ENCODE data around the gene MRPS27. TPM values are rescaled to one million over a fixed set of nuclear protein-coding genes. Genes with fewer than 3 reads are reported as not detected.
"Not testable (repeated sequence)": the region's sequence is repeated elsewhere in the genome, so short reads cannot be mapped to it uniquely, and the experiment has no call there.

MRPS27 gene
- total RNA-seq, 2 donors from 2014 or later, result 87.4 to 116 TPM

DNA sequence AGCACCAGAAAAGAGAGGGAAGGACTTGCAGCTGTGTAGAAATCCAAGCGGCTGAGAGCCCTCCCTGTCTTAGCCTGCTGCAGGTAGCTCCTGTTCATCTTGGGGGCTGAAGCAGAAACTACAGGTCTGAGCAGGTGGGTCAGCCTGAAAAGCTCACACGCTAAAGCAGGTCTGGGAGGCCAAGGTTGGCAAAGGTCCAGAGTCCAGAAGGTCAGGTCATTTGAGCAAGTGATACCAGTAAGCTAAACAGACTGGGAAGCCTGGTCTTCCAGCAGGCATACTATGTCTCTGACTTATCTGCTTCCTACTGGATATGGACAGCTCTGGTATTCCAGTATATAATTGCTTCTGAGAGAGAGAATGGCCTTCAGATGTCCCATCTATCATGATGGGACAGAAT is 26.4 kb upstream of the MRPS27 start:
- DNase-seq (ENCODE audit: low spot score in 2 of 2) (no peak), ATAC-seq (no peak)
- Mint-ChIP-seq H3K36me3 (peaks cover 15 to 28% of the 10 kb centered on the region in 2 donors), H3K27ac (no peak overlapping the region), H3K9me3 (no peaks in the 10 kb centered on the region)

DNA sequence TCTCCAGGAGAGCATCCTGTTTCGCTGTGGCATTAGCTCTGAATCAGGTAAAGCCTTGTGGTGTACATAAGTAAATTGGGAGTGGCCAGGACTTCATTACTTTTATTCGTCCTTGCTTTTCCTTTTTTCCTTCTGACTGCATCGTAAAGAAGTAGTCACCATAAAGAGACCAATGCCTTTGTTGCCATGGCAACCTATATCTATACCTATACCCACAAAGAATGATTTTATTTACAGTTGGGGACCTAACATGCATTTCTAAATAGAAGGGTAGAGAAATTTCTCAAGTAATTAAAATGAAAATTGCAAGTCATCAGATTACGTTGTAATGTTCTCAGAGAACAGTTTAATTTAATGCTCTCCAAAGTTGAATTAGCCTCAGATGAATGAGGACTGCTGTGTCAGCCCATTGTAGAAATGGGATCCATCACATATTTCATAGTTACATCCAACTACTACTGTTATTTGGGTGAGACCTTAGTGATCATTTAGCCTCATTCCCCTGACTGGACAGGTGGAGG is 18.7 kb upstream of the MRPS27 start:
- DNase-seq (ENCODE audit: low spot score in 2 of 2) (no peak), ATAC-seq (no peak)
- no peaks in the 10 kb centered on the region for H3K9me3 Mint-ChIP-seq
- H3K36me3 Mint-ChIP-seq, result peaks cover 4 to 15% of the 10 kb centered on the region in 2 donors
- H3K27ac Mint-ChIP-seq, result no peak overlapping the region

- peaks cover 0 to 9% of the 10 kb centered on the region in 2 donors for H3K36me3 Mint-ChIP-seq
- ATAC-seq (no peak), DNase-seq (ENCODE audit: low spot score in 2 of 2) (no peak)
- H3K9me3 Mint-ChIP-seq, result no peaks in the 10 kb centered on the region
- H3K27ac Mint-ChIP-seq, result no peak overlapping the region
Measured at GRCh38 chr5:72337159-72337558, 17.1 kb upstream of the MRPS27 start.

GRCh38 chr5:72330712-72331111 is 10.7 kb upstream of the MRPS27 start:
- H3K9me3 Mint-ChIP-seq, result no peaks in the 10 kb centered on the region
- no peak for ATAC-seq
- H3K36me3 Mint-ChIP-seq, result peaks cover 10 to 27% of the 10 kb centered on the region in 2 donors
- H3K27ac Mint-ChIP-seq, result no peak overlapping the region
- no peak for DNase-seq (ENCODE audit: low spot score in 2 of 2)

- Mint-ChIP-seq H3K36me3 (peaks cover 18 to 41% of the 10 kb centered on the region in 2 donors), H3K9me3 (no peaks in the 10 kb centered on the region), H3K27ac (no peak overlapping the region)
- DNase-seq (ENCODE audit: low spot score in 2 of 2) (no peak), ATAC-seq (no peak)
Measured at GRCh38 chr5:72328172-72328571, 8.1 kb upstream of the MRPS27 start.

DNA sequence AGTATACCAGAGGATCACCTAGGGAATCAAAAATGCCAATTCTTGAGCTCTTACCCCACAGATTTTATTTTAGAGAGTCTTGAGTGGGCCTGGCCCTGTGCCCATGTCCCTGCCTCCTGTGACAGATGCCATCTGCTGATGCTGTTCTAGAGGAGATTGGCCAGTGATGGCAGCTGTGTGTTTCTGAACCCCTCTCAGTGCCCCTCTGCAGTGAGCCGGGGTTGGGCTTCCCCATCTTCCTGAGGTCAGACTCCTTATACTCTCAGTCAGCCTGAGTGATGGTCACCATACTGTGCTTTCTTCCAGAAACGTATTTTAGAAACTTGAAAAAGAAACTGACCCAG is 6.2 kb upstream of the MRPS27 start:
- no peak for ATAC-seq
- no peak overlapping the region for H3K27ac Mint-ChIP-seq
- peaks cover 21 to 45% of the 10 kb centered on the region in 2 donors for H3K36me3 Mint-ChIP-seq
- DNase-seq (ENCODE audit: low spot score in 2 of 2), result no peak
- H3K9me3 Mint-ChIP-seq, result no peaks in the 10 kb centered on the region

DNA sequence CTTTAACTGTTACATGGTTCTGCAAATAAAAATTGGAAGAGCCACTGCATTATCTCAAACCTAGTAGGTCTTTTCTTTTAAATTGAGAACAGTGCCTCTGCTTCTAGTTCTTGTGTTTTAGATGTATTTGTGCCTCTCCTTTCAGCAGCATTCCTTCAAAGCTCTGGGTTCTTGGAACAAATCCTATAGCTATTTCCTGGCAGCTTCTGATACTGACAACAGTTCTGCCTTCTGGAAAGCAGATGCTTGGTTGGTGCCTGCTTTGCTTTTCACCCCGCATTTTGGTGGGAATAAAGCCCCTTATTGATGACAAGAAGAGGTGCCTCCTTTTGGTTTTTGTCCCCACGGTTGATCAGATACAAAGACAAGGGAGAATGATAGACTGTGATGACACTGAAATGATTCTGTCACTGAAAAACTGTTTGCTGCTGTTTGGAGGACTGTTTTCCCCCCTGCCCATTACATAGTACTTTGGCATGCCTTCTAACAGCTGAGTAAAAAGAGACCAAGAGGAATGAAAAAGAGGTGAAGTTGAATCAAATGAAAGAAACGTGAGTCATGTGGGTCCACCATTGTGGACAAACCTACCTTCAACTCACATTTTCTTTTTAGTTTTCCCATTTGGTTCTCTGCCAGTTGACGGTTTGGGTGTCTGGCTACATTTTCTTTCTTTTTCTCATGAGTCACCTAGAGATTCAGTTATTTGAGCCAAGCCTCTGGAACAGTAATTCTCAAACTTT is 5.7 kb upstream of the MRPS27 start:
- H3K36me3 Mint-ChIP-seq, result peaks cover 17 to 40% of the 10 kb centered on the region in 2 donors
- peak in 1 of 2 donors; percentile 16 for ATAC-seq
- H3K27ac Mint-ChIP-seq, result no peak overlapping the region
- no peaks in the 10 kb centered on the region for H3K9me3 Mint-ChIP-seq
- no peak for DNase-seq (ENCODE audit: low spot score in 2 of 2)

DNA sequence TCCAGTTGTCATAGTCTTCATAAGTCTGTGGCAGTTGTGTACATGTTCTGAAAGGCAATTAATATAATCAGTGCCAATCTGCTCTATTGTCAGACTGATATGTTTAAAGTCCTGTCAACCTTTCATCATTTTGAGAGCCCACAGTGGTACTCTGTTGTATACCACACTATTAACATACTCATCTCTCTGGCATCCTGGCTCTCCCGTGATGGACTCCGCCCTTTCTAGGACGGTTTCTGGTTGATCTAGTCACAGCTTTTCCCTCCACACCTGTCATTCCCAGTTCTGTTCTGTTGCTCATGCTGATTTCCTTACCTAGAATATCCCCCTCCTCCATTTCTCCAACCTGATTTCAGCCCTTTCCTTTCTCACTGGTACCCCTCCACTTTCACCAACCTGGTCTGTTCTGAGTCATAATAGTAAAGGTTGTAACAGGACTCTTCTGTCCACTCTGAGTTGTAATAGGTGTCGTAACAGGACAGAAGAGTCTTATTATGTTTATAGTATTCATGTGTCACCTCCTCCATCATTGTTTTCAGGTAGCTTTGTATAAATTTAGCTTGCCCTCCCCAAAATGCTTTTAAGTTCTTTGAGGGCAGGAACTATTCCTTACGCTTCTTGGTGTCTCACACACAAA is 4.3 kb upstream of the MRPS27 start:
- Mint-ChIP-seq H3K27ac (no peak overlapping the region), H3K36me3 (peaks cover 19 to 45% of the 10 kb centered on the region in 2 donors), H3K9me3 (no peaks in the 10 kb centered on the region)
- ATAC-seq, result no peak
- no peak for DNase-seq (ENCODE audit: low spot score in 2 of 2)

GRCh38 chr5:72319435-72319975 is 535 bp downstream of the MRPS27 start:
- peak in 1 of 2 donors; percentile 14 for DNase-seq (ENCODE audit: low spot score in 2 of 2)
- H3K9me3 Mint-ChIP-seq, result not testable (repeated sequence)
- Mint-ChIP-seq H3K36me3 (peaks cover 25 to 33% of the 10 kb centered on the region in 2 donors), H3K27ac (peak overlapping the region; percentile 96)
- ATAC-seq, result peak in 1 of 2 donors; percentile 2

- peaks cover 11 to 15% of the 10 kb centered on the region in 2 donors for H3K36me3 Mint-ChIP-seq
- DNase-seq (ENCODE audit: low spot score in 2 of 2) (no peak), ATAC-seq (no peak)
- no peaks in the 10 kb centered on the region for H3K9me3 Mint-ChIP-seq
- peak overlapping the region in 1 of 2 donors; percentile 22 for H3K27ac Mint-ChIP-seq
Measured at GRCh38 chr5:72314571-72315172, 5.4 kb downstream of the MRPS27 start.

DNA sequence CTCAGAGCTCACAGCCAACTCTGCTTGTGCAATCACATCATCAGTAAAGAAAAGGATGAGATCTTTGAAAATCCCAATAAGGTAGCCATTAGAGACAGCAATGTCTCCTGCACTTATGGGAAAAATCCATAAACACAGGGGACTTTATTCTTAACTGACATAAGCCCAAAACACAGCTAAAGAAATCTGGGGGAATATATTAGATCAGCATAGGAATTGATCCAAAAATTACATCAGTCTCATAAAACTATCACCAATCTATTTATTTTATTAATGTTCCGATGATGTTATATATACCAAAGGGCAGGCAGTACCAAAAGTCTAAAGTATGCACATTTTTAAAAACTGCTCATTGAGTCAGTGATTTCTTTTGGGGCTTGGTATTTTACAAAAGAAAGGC is 6.9 kb downstream of the MRPS27 start:
- ATAC-seq, result no peak
- Mint-ChIP-seq H3K27ac (no peak overlapping the region), H3K9me3 (no peaks in the 10 kb centered on the region), H3K36me3 (peaks cover 5 to 6% of the 10 kb centered on the region in 2 donors)
- no peak for DNase-seq (ENCODE audit: low spot score in 2 of 2)

GRCh38 chr5:72308853-72309191 is 11.2 kb downstream of the MRPS27 start:
- Mint-ChIP-seq H3K9me3 (no peaks in the 10 kb centered on the region), H3K36me3 (peaks cover 0 to 17% of the 10 kb centered on the region in 2 donors), H3K27ac (peak overlapping the region; percentile 90 to 98)
- DNase-seq (ENCODE audit: low spot score in 2 of 2) (no peak), ATAC-seq (no peak)

DNA sequence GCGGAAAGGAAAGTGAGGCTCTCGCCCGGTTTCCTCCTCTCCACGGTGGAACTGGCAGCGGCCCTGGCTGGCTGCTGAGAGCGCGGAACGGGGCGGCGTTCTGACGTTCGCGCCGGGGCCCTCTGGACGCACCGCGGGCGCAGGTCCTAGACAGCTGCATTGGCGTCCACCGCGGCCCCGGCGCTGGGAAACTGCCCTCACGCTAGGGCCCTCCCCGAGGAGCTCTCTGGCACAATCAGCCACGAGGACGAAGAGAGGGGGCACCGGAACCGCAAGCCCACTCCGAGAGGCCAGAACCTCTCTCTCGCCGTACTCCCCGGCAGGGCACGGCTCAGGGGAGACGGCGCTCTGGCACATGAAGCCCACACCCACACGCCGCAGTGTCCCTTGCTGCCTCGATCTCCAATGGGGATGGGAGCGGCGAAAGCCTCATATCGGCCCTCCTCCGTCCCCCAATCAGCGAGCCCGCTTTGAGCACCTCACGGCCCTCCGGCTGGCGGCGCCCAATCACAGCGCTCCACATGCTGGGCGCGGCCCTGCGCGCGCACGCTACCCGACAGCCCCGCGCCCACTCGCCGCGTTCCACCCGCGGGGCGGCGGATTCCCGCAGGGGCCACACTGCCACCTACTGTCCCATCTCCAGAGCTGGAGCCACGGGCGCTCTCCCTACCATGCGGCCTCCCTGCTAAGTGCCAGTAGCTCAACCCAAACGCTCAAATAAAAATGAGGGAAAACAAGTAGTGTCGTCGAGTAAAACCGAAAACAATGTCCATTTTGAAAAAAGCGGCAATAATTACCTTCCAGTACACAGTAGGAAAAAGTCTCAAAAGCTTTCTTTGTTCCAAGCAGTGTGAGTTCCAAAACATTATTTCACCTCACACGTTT is 11.8 kb downstream of the MRPS27 start:
- peak; percentile 99 for ATAC-seq
- peaks cover 0 to 18% of the 10 kb centered on the region in 2 donors for H3K36me3 Mint-ChIP-seq
- peak overlapping the region; percentile 90 to 98 for H3K27ac Mint-ChIP-seq
- peak; percentile 92 to 96 for DNase-seq (ENCODE audit: low spot score in 2 of 2)
- H3K9me3 Mint-ChIP-seq, result no peaks in the 10 kb centered on the region

DNA sequence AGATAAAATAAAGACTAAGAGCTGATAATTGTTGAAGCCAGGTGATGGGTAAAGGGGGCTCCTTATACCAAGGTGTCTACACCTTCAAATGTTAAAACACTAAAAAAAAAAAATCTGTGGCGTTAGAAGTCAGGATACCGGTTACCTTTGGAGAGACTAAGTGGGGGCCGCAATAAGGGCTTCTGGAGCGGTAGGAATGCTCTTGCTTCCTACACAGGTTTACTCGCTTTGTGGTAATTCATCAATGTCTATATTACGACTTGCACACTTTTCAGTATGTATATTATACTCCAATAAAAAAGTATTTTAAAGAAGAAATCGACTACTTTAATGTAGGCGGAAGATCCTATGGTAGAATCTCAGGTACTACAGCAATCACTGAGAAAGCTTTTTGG is 12.5 kb downstream of the MRPS27 start:
- Mint-ChIP-seq H3K27ac (peak overlapping the region; percentile 90 to 98), H3K9me3 (no peaks in the 10 kb centered on the region), H3K36me3 (peaks cover 0 to 18% of the 10 kb centered on the region in 2 donors)
- ATAC-seq, result no peak
- no peak for DNase-seq (ENCODE audit: low spot score in 2 of 2)

GRCh38 chr5:72305194-72306142 is 14.6 kb downstream of the MRPS27 start:
- Mint-ChIP-seq H3K27ac (peak overlapping the region in 1 of 2 donors; percentile 17), H3K36me3 (peaks cover 0 to 18% of the 10 kb centered on the region in 2 donors), H3K9me3 (no peaks in the 10 kb centered on the region)
- no peak for DNase-seq (ENCODE audit: low spot score in 2 of 2)
- no peak for ATAC-seq

Data from activated naive CD4-positive, alpha-beta T cell treated with anti-CD3 and anti-CD28 coated beads, Interleukin-2, amount 50 U/mL, for 72 hours (primary cell).